ENCODE results near the gene ZNF837. TPM values are rescaled to one million over a fixed set of nuclear protein-coding genes. Genes with fewer than 3 reads are reported as not detected.

Gene ZNF837
- total RNA-seq, 2 experiments from 2014 or later, result 1.5 to 1.6 TPM

GRCh38 chr19:58326914-58327726 is 53.7 kb downstream of the ZNF837 start, which contains the start of gene ZSCAN22:
ZSCAN22 (plus strand) TSS chr19:58326994; CDS start chr19:58334803, 7,809 bp downstream.
- Mint-ChIP-seq H3K9me3 (no peaks in the 10 kb centered on the region), H3K4me3 (no peak within 1 kb of the TSS), H3K36me3 (ENCODE audit: low read depth) (peaks cover 4% of the 10 kb centered on the region), H3K27me3 (no peaks in the 10 kb centered on the region), H3K4me1 (ENCODE audit: low read depth) (peaks cover 14% of the 10 kb centered on the region), H3K27ac (no peak within 1 kb of the TSS)
- no peak for TF ChIP-seq CTCF (IDR thresholded peaks at IDR 0.05)
- ATAC-seq (peak; percentile 86), DNase-seq (peak; percentile 97)
- ChIA-PET CTCF (interaction anchor here (0.8 to 1.6 kb wide), 5 partner anchors 12 to 35 kb away, joined by 3 read pairs; partner anchors contain the start of gene ZNF497), POLR2A (interaction anchor here (0.6 to 2.1 kb wide), 6 partner anchors 21 to 192 kb away, joined by 3 to 7 read pairs (median 3); partner anchors contain the start of genes ZBTB45 and ZNF497)
- intact Hi-C loops (cut with micrococcal nuclease), result no loop called here

GRCh38 chr19:58326501-58326913 is 54.3 kb downstream of the ZNF837 start:
- no peak overlapping the region for H3K27ac Mint-ChIP-seq
- peak; percentile 49 for ATAC-seq
- H3K4me3 Mint-ChIP-seq, result no peak overlapping the region
- ChIA-PET POLR2A (interaction anchor here (0.6 to 2.1 kb wide), 8 partner anchors 10 to 193 kb away, joined by 3 to 7 read pairs (median 3); partner anchors contain the start of genes ZBTB45 and ZNF497), CTCF (interaction anchor here (0.8 to 1.6 kb wide), 5 partner anchors 12 to 36 kb away, joined by 3 read pairs; partner anchors contain the start of gene ZNF497)
- peaks cover 4% of the 10 kb centered on the region for H3K36me3 Mint-ChIP-seq (ENCODE audit: low read depth)
- no peaks in the 10 kb centered on the region for H3K27me3 Mint-ChIP-seq
- intact Hi-C loops (cut with micrococcal nuclease), result no loop called here
- TF ChIP-seq CTCF (IDR thresholded peaks at IDR 0.05), result no peak
- peaks cover 14% of the 10 kb centered on the region for H3K4me1 Mint-ChIP-seq (ENCODE audit: low read depth)
- DNase-seq, result no peak
- no peaks in the 10 kb centered on the region for H3K9me3 Mint-ChIP-seq

GRCh38 chr19:58325311-58326022 is 55.4 kb downstream of the ZNF837 start:
- Mint-ChIP-seq H3K36me3 (ENCODE audit: low read depth) (peaks cover 4% of the 10 kb centered on the region), H3K9me3 (no peaks in the 10 kb centered on the region), H3K4me1 (ENCODE audit: low read depth) (peaks cover 14% of the 10 kb centered on the region), H3K27me3 (no peaks in the 10 kb centered on the region), H3K4me3 (no peak overlapping the region), H3K27ac (no peak overlapping the region)
- intact Hi-C loops (cut with micrococcal nuclease), result no loop called here
- TF ChIP-seq CTCF (IDR thresholded peaks at IDR 0.05), result no peak
- POLR2A ChIA-PET, result interaction anchor here (0.8 to 2.1 kb wide), 3 partner anchors 9 to 22 kb away, joined by 3 to 7 read pairs (median 5); no protein-coding TSS in a partner anchor
- ATAC-seq (no peak), DNase-seq (peak; percentile 30)
- CTCF ChIA-PET, result interaction anchor here (1.5 to 1.6 kb wide), 2 partner anchors 14 to 37 kb away, joined by 3 read pairs; partner anchors contain the start of gene ZNF497

- Mint-ChIP-seq H3K4me3 (no peak overlapping the region), H3K27me3 (no peaks in the 10 kb centered on the region), H3K27ac (no peak overlapping the region), H3K36me3 (ENCODE audit: low read depth) (peaks cover 22% of the 10 kb centered on the region), H3K9me3 (no peaks in the 10 kb centered on the region), H3K4me1 (ENCODE audit: low read depth) (no peaks in the 10 kb centered on the region)
- ChIA-PET POLR2A (interaction anchor here (0.6 to 0.8 kb wide), 2 partner anchors 10 to 119 kb away, joined by 3 read pairs; no protein-coding TSS in a partner anchor), CTCF (no interaction called here)
- TF ChIP-seq CTCF (IDR thresholded peaks at IDR 0.05), result no peak
- no peak for DNase-seq
- ATAC-seq, result no peak
- intact Hi-C loops (cut with micrococcal nuclease), result no loop called here
Measured at GRCh38 chr19:58319241-58319640, 61.6 kb downstream of the ZNF837 start.
